ENCODE measurements around the gene ADISSP. TPM values are rescaled to one million over a fixed set of nuclear protein-coding genes. Genes with fewer than 3 reads are reported as not detected.
"Not testable (repeated sequence)": the region's sequence is repeated elsewhere in the genome, so short reads cannot be mapped to it uniquely, and the experiment has no call there.

ADISSP gene
- total RNA-seq, 8 experiments from 2014 or later, result 18.1 to 60.6 (median 35.5) TPM

DNA sequence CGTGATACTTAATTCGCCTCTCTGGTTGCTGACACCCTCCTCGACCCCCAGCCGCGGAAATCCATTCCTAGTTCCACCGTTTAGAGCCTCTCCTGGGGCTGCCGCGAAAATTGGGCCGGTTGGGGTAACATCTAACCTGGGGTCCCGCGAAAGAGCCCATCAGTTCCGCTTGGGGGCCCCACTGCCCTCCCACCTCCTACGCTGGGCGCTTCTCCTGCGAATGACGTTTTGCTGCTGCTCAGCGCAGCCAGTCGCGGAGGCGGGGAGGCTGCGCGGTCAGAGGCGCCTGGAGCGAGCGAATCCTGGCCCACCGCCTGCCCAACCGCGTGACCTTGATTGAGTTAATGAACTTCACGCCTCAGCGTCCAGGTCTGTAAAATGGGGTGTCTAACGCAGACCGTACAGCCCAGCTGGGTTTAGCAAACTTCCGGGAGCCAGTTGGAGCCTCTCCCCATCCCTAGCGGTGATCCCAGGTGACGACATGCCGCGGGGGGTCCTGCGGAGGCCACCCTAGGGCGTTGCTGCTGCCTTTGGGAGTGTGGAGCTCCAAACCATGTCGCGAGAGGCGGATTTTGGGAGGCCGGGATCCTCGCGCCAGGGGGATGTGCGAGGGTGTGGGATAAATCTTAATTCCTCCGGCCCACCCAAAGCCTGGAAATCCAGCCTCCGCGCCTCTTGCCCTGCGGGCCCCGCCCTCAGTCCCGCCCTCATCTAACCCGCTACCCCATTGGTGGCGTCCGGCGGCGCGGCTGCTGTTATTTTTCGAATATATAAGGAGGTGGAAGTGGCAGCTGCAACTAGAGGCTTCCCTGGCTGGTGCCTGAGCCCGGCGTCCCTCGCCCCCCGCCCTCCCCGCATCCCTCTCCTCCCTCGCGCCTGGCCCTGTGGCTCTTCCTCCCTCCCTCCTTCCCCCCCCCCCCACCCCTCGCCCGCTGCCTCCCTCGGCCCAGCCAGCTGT, 28.2 kb upstream of the ADISSP start, which contains the start of gene CDC25B:
Gene CDC25B (plus strand): TSS at position 800 of the 958 bp plus-strand sequence. CDS start 222 bp downstream, outside the sequence.
- WGBS, 10 experiments, result 0 to 80% (median 8%) methylated on average over 2 to 29 of the region's 69 CpGs; no CpG with 5 or more reads in 3 of the 10 experiments
- H3K4me1 ChIP-seq (replicated peaks in 1 of 2), result peaks cover 18 to 30% of the 10 kb centered on the region in 2 donors
- H3K4me3 ChIP-seq, result peak within 1 kb of the TSS; percentile 40 to 54 (median 45)
- in situ Hi-C loops (cut with MboI; ENCODE audit: low pct_unique_long_range_greater_than_20kb in 2 of 9, low sequenced_read_pairs in 9 of 9, unreplicated experiment in 9 of 9), result loop anchor here in 2 of 9 experiments (25.0 kb wide), 1 partner anchor 292 kb away; no protein-coding TSS in a partner anchor
- peak within 1 kb of the TSS in 1 of 2 donors; percentile 32 for H3K27ac ChIP-seq
- ATAC-seq (replicated peaks in 6 of 8), result peak; percentile 75 to 88 (median 81)

DNA sequence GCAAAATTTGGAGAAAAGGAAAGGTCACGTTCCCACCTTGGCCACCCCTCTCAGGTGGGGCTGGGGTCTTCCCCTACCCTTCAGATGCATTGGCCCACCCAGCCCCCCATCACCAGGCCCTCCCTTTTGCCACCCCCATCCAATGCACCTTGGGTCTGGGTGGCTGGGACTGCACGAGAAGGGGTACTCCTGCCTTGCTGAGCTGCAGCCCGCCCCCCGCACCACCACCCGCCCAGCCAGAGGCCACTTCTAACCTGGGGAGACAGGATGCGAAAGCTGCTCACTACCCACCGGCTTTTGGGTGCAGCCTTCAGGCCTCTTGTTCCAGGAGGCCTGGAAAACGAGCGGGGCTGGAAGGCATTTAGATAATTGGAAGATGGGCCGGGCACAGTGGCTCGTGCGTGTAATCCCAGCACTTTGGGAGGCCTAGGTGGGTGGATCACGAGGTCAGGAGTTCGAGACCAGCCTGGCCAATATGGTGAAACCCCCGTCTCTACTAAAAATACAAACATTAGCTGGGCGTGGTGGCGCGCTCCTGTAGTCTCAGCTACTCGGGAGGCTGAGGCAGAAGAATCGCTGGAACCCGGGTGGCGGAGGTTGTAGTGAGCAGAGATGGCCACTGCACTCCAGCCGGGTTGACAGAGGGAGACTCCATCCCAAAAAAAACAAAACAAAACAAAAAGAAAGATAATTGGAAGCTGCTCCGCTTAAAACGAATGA, 27.3 kb upstream of the ADISSP start:
- no peak for ATAC-seq (replicated peaks in 6 of 8)
- in situ Hi-C loops (cut with MboI; ENCODE audit: low pct_unique_long_range_greater_than_20kb in 2 of 9, low sequenced_read_pairs in 9 of 9, unreplicated experiment in 9 of 9), result loop anchor here in 2 of 9 experiments (25.0 kb wide), 1 partner anchor 292 kb away; no protein-coding TSS in a partner anchor
- Histone ChIP-seq H3K4me1 (replicated peaks in 1 of 2) (peaks cover 8 to 21% of the 10 kb centered on the region in 2 donors), H3K27ac (no peak overlapping the region), H3K4me3 (peak overlapping the region in 1 of 5 donors; percentile 45)
- WGBS, 10 experiments, result 37 to 88% (median 81%) methylated on average over 1 to 13 of the region's 25 CpGs; no CpG with 5 or more reads in 4 of the 10 experiments

DNA sequence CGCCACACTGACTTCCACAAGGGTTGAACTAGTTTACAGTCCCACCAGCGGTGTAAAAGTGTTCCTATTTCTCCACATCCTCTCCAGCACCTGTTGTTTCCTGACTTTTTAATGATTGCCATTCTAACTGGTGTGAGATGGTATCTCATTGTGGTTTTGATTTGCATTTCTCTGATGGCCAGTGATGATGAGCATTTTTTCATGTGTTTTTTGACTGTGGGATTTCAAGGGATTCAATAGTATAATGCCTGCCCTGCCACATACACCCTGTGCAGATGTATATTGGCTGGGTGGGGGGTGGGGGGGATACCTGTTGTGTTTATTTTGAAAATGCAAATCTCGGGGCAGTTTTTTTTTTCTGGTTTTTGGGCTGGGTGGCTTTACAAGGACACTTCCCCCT, 26.6 kb upstream of the ADISSP start:
- WGBS, 10 experiments, result no CpG with 5 or more reads among the region's 3 CpGs
- peaks cover 2 to 14% of the 10 kb centered on the region in 2 donors for H3K4me1 ChIP-seq (replicated peaks in 1 of 2)
- in situ Hi-C loops (cut with MboI; ENCODE audit: low pct_unique_long_range_greater_than_20kb in 2 of 9, low sequenced_read_pairs in 9 of 9, unreplicated experiment in 9 of 9), result loop anchor here in 2 of 9 experiments (25.0 kb wide), 1 partner anchor 293 kb away; no protein-coding TSS in a partner anchor
- ATAC-seq (replicated peaks in 6 of 8); H3K4me3 ChIP-seq; H3K27ac ChIP-seq: not testable (repeated sequence)

DNA sequence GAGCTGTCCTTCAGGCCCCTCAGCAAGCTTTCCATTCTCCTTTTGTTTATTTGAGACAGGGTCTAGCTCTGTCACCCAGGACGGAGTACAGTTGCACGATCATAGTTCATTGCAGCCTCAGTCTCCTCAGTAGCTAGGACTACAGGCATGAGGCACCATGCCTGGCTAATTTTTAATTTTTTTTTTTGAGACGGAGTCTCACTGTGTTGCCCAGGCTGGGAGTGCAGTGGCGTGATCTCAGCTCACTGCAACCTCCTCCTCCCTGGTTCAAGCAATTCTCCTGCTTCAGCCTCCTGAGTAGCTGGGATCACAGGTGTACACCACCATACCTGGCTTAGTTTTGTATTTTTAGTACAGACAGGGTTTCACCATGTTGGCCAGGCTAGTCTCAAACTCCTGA, 21.6 kb upstream of the ADISSP start:
- in situ Hi-C loops (cut with MboI; ENCODE audit: low pct_unique_long_range_greater_than_20kb in 2 of 9, low sequenced_read_pairs in 9 of 9, unreplicated experiment in 9 of 9), result loop anchor here in 2 of 9 experiments (25.0 kb wide), 1 partner anchor 298 kb away; no protein-coding TSS in a partner anchor
- not testable (repeated sequence) for ATAC-seq (replicated peaks in 6 of 8)
- WGBS, 10 experiments, result 80 to 90% (median 83%) methylated on average over 2 to 3 of the region's 4 CpGs; no CpG with 5 or more reads in 5 of the 10 experiments

DNA sequence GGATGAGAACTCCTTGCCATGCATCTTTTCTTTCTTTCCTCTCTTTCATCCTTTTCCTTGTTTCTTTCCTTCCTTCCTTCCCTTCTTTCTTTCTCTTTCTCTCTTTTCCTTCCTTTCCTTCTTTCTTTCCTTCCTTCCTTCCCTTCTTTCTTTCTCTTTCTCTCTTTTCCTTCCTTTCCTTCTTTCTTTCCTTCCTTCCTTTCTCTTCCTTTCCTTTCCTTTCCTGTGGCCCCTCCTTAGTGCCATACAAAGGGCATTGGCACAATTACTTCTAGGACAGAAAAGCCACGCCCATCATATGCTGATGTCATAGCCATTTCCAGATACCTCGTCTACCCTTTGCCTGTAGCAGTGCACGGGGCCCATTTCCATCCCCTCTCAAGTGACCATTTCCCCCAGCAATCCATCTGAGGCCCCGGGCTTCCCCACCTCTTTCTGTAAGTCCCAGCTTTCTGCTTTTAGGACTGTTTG, 21.2 kb upstream of the ADISSP start:
- in situ Hi-C loops (cut with MboI; ENCODE audit: low pct_unique_long_range_greater_than_20kb in 2 of 9, low sequenced_read_pairs in 9 of 9, unreplicated experiment in 9 of 9), result loop anchor here in 2 of 9 experiments (25.0 kb wide), 1 partner anchor 299 kb away; no protein-coding TSS in a partner anchor
- 4 to 60% (median 43%) methylated on average over 1 to 4 of the region's 4 CpGs for WGBS, 10 experiments

More for the DNA sequence above, 21.6 kb upstream of the ADISSP start:
- H3K27ac ChIP-seq, H3K4me3 ChIP-seq: not testable (repeated sequence)
- peaks cover 10 to 12% of the 10 kb centered on the region in 2 donors for H3K4me1 ChIP-seq (replicated peaks in 1 of 2)

DNA sequence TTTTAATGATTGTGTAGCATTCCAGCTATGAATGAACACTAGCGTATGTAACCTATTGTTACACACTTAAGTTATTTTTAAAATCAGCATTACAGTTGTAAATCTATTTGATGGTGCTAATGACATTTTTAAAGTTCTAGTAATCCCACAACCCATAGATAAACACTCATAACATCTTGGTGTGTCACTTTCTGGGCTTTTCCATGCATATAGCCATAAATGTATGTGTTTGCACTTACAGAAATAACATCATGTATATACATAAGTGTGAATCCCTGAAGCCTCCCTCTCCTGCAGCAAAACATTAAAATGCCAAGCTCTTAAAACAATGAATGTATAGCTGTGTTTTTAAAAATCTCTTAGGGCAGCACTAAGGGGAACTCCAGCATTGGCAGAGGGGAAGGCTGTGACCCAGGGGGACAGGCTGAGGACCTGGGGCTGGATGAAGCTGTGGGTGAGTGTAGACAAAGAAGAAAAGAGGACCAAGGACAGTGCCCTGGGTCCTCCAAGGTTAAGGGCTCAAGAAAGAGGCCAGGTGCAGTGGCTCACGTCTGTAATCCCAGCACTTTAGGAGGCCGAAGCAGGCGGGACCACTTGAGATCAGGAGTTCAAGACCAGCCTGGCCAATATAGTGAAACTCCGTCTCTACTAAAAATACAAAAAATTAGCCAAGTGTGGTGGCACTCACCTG, 19.9 kb upstream of the ADISSP start:
- Histone ChIP-seq H3K4me3 (peak overlapping the region; percentile 42 to 70 (median 54)), H3K27ac (no peak overlapping the region), H3K4me1 (replicated peaks in 1 of 2) (peaks cover 15 to 17% of the 10 kb centered on the region in 2 donors)
- in situ Hi-C loops (cut with MboI; ENCODE audit: low pct_unique_long_range_greater_than_20kb in 2 of 9, low sequenced_read_pairs in 9 of 9, unreplicated experiment in 9 of 9), result loop anchor here in 2 of 9 experiments (25.0 kb wide), 1 partner anchor 300 kb away; no protein-coding TSS in a partner anchor
- WGBS, 10 experiments, result 0 to 100% (median 79%) methylated on average over 1 to 5 of the region's 5 CpGs; no CpG with 5 or more reads in 2 of the 10 experiments
- peak in 1 of 8 experiments; percentile 30 for ATAC-seq (replicated peaks in 6 of 8)

More for the DNA sequence above, 21.2 kb upstream of the ADISSP start:
- no peak overlapping the region for H3K27ac ChIP-seq
- H3K4me1 ChIP-seq (replicated peaks in 1 of 2), result peaks cover 14 to 15% of the 10 kb centered on the region in 2 donors
- no peak for ATAC-seq (replicated peaks in 6 of 8)
- no peak overlapping the region for H3K4me3 ChIP-seq

DNA sequence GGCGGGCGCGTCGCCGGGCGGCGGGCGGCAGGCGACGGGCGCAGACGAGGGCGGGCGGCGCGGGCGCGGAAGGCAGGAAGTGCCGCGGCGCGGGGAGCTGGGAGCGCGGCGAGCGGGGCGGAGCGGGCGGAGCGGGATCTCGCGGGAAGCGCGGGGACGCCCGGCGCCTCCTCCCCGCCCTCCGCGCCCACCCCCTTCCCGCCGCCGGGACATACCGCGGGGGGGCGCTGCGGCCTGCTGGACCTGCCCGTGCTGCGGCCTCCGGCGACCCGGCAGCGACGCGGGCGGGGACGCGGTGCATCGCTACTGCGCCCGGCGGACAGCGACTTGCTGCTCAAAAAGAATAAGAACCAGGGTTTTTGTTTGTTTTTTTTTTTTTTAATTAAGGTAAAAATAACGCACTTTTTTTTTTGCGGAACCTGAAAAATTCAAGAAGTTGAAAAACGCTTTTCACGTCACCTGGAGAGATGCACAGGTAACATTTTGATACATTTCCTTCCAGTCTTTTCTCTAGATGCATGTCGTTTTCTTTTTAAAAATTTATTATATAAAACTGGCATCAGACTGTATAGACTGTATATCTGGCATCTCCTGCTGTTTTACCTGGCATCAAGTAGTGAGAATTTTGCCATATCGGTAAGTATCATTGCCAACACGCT, 19.2 kb upstream of the ADISSP start, which contains the start of gene CENPB:
Gene CENPB (minus strand): TSS at position 76 of the 659 bp plus-strand sequence. CDS start 257 bp downstream, outside the sequence.
- Histone ChIP-seq H3K27ac (peak within 1 kb of the TSS; percentile 78 to 87), H3K4me1 (replicated peaks in 1 of 2) (peaks cover 15 to 17% of the 10 kb centered on the region in 2 donors), H3K4me3 (peak within 1 kb of the TSS; percentile 42 to 70 (median 54))
- ATAC-seq (replicated peaks in 6 of 8), result peak; percentile 77 to 95 (median 92)
- 0 to 46% (median 14%) methylated on average over 1 to 13 of the region's 70 CpGs for WGBS, 10 experiments
- in situ Hi-C loops (cut with MboI; ENCODE audit: low pct_unique_long_range_greater_than_20kb in 2 of 9, low sequenced_read_pairs in 9 of 9, unreplicated experiment in 9 of 9), result loop anchor here in 2 of 9 experiments (25.0 kb wide), 1 partner anchor 301 kb away; no protein-coding TSS in a partner anchor

DNA sequence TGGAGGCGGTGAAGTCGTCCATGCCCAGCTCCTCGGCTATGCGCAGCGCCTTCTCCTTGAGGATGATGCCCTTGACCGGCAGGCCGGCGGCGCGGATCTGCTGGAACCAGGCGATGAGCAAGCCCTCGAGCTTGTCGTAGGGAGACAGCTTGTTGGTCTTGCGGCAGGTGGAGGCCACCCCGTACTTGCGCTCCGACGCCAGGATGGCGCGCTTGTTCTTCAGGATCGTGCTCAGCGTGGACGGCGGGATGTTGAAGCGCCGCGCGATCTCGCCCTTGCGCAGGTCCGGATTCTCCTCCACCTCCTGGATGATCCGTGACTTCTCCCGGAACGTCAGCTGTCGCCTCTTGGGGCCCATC, 18.6 kb upstream of the ADISSP start:
- in situ Hi-C loops (cut with MboI; ENCODE audit: low pct_unique_long_range_greater_than_20kb in 2 of 9, low sequenced_read_pairs in 9 of 9, unreplicated experiment in 9 of 9), result loop anchor here in 2 of 9 experiments (25.0 kb wide), 1 partner anchor 301 kb away; no protein-coding TSS in a partner anchor
- peaks cover 15 to 17% of the 10 kb centered on the region in 2 donors for H3K4me1 ChIP-seq (replicated peaks in 1 of 2)
- peak; percentile 37 to 54 (median 48) for ATAC-seq (replicated peaks in 6 of 8)
- WGBS, 10 experiments, result 0% methylated on average over 2 to 6 of the region's 35 CpGs; no CpG with 5 or more reads in 8 of the 10 experiments
- peak overlapping the region; percentile 42 to 70 (median 54) for H3K4me3 ChIP-seq
- peak overlapping the region; percentile 78 to 87 for H3K27ac ChIP-seq

DNA sequence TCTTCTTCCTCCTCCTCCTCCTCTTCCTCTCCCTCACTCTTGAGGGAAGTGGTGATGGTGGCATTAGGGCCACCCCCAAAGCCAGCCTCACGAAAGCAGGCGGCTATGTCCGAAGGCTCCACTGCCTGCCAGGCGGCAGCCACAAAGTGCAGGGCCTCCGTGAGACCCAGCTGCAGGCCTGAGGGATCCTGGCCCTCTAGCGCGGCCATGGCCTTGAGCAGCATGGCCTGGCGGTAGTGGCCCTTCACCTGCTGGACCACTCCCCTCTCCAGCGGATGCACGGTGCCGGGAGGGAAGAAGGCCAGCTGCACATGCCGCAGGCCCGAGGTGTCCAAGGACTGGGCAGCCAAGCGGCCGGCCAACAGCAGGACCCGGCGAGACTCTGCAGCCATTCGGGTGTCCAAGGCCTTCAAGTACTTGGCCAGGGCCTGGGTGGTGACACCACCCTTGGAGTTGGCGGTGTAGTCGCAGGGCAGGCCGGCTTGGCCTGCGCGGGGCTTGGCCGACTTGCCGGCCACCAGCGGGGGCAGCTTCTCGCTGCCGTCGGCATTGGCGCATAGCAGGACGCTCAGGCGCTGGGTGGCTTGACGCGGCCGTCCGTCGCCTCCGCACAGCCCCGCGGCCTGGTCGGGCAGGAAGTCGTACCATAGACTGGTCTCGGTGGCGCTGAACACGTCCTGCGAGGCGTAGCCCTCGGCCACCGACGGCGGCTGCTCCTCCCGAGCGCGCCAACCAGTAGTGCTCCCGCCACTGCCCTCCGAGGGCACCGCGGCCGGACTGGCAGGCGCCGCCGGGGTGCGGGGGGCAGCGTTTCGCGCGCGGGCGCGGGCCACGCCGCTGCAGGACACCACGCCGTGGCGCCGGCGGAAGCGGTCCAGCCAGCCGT, 17.9 kb upstream of the ADISSP start:
- Histone ChIP-seq H3K4me3 (peak overlapping the region; percentile 42 to 70 (median 54)), H3K4me1 (replicated peaks in 1 of 2) (peaks cover 15 to 19% of the 10 kb centered on the region in 2 donors), H3K27ac (peak overlapping the region; percentile 78 to 87)
- peak in 4 of 8 experiments; percentile 0 to 12 (median 6) for ATAC-seq (replicated peaks in 6 of 8)
- in situ Hi-C loops (cut with MboI; ENCODE audit: low pct_unique_long_range_greater_than_20kb in 2 of 9, low sequenced_read_pairs in 9 of 9, unreplicated experiment in 9 of 9), result loop anchor here in 2 of 9 experiments (25.0 kb wide), 1 partner anchor 302 kb away; no protein-coding TSS in a partner anchor
- WGBS, 10 experiments, result 60 to 80% (median 60%) methylated on average over 1 to 2 of the region's 79 CpGs; no CpG with 5 or more reads in 7 of the 10 experiments

DNA sequence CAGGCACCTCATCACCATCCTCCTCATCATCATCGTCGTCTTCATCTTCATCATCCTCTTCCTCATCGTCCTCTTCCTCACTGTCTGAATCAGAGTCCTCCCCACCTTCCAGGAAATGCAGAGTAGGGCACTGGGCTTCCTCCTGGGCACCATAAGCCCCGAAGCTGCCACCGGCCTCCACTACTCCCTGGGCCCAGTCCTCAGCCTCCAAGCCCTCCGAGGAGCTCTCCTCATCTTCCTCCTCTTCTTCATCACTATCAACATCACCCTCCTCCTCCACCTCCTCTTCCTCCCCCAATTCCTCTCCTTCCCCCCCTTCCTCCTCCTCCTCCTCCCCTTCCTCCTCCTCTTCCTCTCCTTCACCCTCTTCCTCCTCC, 17.3 kb upstream of the ADISSP start:
- WGBS, 10 experiments, result 80 to 100% (median 90%) methylated on average over 1 to 6 of the region's 6 CpGs; no CpG with 5 or more reads in 6 of the 10 experiments
- Histone ChIP-seq H3K4me1 (replicated peaks in 1 of 2) (peaks cover 15 to 19% of the 10 kb centered on the region in 2 donors), H3K27ac (no peak overlapping the region), H3K4me3 (no peak overlapping the region)
- ATAC-seq (replicated peaks in 6 of 8), result no peak
- in situ Hi-C loops (cut with MboI; ENCODE audit: low pct_unique_long_range_greater_than_20kb in 2 of 9, low sequenced_read_pairs in 9 of 9, unreplicated experiment in 9 of 9), result loop anchor here in 2 of 9 experiments (25.0 kb wide), 1 partner anchor 302 kb away; no protein-coding TSS in a partner anchor
